ENCODE measurements around the gene PLCB3. TPM values are rescaled to one million over a fixed set of nuclear protein-coding genes. Genes with fewer than 3 reads are reported as not detected.

PLCB3 gene
- total RNA-seq, 5 donors from 2014 or later (not counting 1 experiment from before 2014, with no cell fraction given): 3.6 to 14.9 (median 11.2) TPM

DNA sequence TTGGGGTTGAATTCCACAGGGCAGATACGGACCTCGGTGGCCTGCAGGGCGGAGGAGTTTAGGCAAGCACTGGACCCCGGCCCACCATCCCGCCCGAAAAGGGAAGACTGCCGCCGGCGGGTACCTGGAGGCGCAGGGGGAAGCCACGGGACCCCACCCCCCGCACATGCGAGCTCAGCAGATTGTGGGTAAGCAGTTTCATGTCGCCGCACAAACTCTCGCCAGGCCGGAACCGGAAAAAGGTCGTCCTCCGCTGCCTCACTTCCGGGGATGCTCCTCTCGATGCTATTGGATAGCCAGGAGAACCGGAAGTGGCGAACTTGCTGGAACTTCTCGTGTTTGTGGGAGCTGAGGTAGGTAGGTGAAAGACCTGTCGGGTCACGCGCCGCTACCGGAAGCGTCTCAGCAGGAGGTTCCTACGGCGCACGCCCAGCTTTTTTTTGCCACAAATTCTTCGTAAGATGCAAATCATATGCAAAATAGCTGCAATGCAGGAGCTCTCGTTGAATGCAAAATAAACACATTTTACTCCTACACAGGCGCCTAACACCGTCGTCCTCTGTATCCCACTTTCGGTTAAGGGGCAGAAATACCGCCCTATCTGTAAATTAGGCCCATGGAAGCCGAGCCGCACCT, 66.1 kb downstream of the PLCB3 start, which contains the start of gene TRMT112:
TRMT112 (minus strand) TSS at position 235 of the 636 bp plus-strand sequence; CDS start at position 202, 33 bp downstream.
- under 1% methylated on average over 40 of the region's 43 CpGs for WGBS (ENCODE audit: insufficient coverage)

DNA sequence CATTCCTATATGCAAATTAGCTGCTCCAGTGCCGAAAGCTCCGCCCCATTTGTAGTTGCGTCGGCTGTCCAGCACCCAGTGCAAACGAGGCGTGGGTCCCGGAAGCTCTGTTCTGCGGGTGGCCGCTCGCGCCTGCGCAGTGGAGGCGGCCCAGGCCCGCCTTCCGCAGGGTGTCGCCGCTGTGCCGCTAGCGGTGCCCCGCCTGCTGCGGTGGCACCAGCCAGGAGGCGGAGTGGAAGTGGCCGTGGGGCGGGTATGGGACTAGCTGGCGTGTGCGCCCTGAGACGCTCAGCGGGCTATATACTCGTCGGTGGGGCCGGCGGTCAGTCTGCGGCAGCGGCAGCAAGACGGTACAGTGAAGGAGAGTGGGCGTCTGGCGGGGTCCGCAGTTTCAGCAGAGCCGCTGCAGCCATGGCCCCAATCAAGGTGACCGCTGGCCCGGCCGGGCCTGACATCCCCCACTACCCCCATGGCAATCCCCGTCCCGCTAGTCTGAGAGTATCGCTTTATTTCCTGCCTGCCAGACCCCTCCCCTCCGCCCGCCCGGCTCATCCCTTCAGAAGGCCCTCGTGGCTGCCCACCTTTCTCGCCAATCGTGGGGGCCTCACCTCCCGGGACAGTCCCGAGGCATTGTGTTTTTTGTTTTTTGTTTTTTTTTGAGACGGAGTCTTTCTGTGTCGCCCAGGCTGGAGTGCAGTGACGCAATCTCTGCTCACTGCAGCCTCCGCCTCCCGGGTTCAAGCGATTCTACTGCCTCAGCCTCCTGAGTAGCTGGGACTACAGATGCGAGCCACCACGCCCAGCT, 66.8 kb downstream of the PLCB3 start, which contains the start of gene PRDX5:
PRDX5 (plus strand) TSS at position 161 of the 805 bp plus-strand sequence; CDS start at position 256, 95 bp downstream.
- Histone ChIP-seq H3K4me3 (ENCODE audit: control insufficient read depth in 1 of 2, extremely low read depth in 1 of 2, low read length in 1 of 2) (peak within 1 kb of the TSS; percentile 76 to 79), H3K27ac (ENCODE audit: low read length) (peak within 1 kb of the TSS; percentile 98), H3K4me1 (ENCODE audit: control insufficient read depth in 1 of 2, extremely low read depth in 1 of 2, insufficient read depth in 2 of 2, low read length in 2 of 2) (peaks cover 2 to 35% of the 10 kb centered on the region in 2 experiments), H3K27me3 (replicated peaks in 1 of 2; ENCODE audit: control insufficient read depth in 2 of 2, extremely low read depth in 1 of 2, insufficient read depth in 2 of 2, low read length in 1 of 2) (no peaks in the 10 kb centered on the region), H3K36me3 (ENCODE audit: control insufficient read depth in 2 of 2, extremely low read depth in 1 of 2, insufficient read depth in 1 of 2, low read length in 1 of 2) (peaks cover 0 to 43% of the 10 kb centered on the region in 2 donors), H3K9me3 (no peaks in the 10 kb centered on the region)
- POLR2A ChIA-PET: interaction anchor here (0.6 to 1.5 kb wide), 19 partner anchors 13 to 1653 kb away, joined by 3 to 16 read pairs (median 5); partner anchors contain the start of genes CCDC88B (in 2 of the 2), BAD (in 1 of the 2), C11orf98 (in 1 of the 2) and CSKMT (in 1 of the 2)
- DNase-seq (peak; percentile 84 to 98 (median 94)), ATAC-seq (replicated peaks in 1 of 4) (peak; percentile 77 to 85 (median 82))
- Mint-ChIP-seq H3K27ac (peak within 1 kb of the TSS; percentile 99 to 100), H3K4me1 (peaks cover 22 to 49% (median 36%) of the 10 kb centered on the region in 3 donors), H3K36me3 (peaks cover 22% of the 10 kb centered on the region), H3K4me3 (peak within 1 kb of the TSS; percentile 91 to 96 (median 93)), H3K27me3 (no peaks in the 10 kb centered on the region), H3K9me3 (no peaks in the 10 kb centered on the region)
- CTCF ChIA-PET: interaction anchor here (0.6 to 2.6 kb wide), 22 partner anchors 13 to 1751 kb away, joined by 3 to 41 read pairs (median 5); partner anchors contain the start of genes CATSPERZ (in 1 of the 2), CCDC88B (in 1 of the 2), ESRRA (in 1 of the 2) and FKBP2 (in 1 of the 2)
- 0% methylated on average over 33 of the region's 61 CpGs for WGBS (ENCODE audit: insufficient coverage)

More for the DNA sequence above, 66.1 kb downstream of the PLCB3 start, which contains the start of gene TRMT112:
- H3K9me3 Mint-ChIP-seq: no peaks in the 10 kb centered on the region
- POLR2A ChIA-PET: interaction anchor here (0.6 to 1.5 kb wide), 16 partner anchors 13 to 1653 kb away, joined by 3 to 16 read pairs (median 5); partner anchors contain the start of genes CCDC88B (in 2 of the 2), BAD (in 1 of the 2), C11orf98 (in 1 of the 2) and CSKMT (in 1 of the 2)
- no peaks in the 10 kb centered on the region for H3K9me3 ChIP-seq
- H3K36me3 Mint-ChIP-seq: peaks cover 28% of the 10 kb centered on the region
- peaks cover 29 to 57% (median 43%) of the 10 kb centered on the region in 3 donors for H3K4me1 Mint-ChIP-seq
- peaks cover 0 to 37% of the 10 kb centered on the region in 2 donors for H3K36me3 ChIP-seq (ENCODE audit: control insufficient read depth in 2 of 2, extremely low read depth in 1 of 2, insufficient read depth in 1 of 2, low read length in 1 of 2)
- DNase-seq (peak; percentile 82 to 99 (median 97)), ATAC-seq (replicated peaks in 1 of 4) (peak; percentile 82 to 84 (median 83))
- H3K4me3 Mint-ChIP-seq: peak within 1 kb of the TSS; percentile 91 to 96 (median 93)
- peak within 1 kb of the TSS; percentile 98 for H3K27ac ChIP-seq (ENCODE audit: low read length)
- H3K4me1 ChIP-seq (ENCODE audit: control insufficient read depth in 1 of 2, extremely low read depth in 1 of 2, insufficient read depth in 2 of 2, low read length in 2 of 2): peaks cover 2 to 42% of the 10 kb centered on the region in 2 experiments
- peak within 1 kb of the TSS; percentile 76 to 79 for H3K4me3 ChIP-seq (ENCODE audit: control insufficient read depth in 1 of 2, extremely low read depth in 1 of 2, low read length in 1 of 2)
- H3K27ac Mint-ChIP-seq: peak within 1 kb of the TSS; percentile 99 to 100
- H3K27me3 Mint-ChIP-seq: no peaks in the 10 kb centered on the region
- CTCF ChIA-PET: interaction anchor here (0.6 to 2.6 kb wide), 22 partner anchors 12 to 1654 kb away, joined by 3 to 41 read pairs (median 6); partner anchors contain the start of genes CATSPERZ (in 1 of the 2), CCDC88B (in 1 of the 2), ESRRA (in 1 of the 2) and FKBP2 (in 1 of the 2)
- no peaks in the 10 kb centered on the region for H3K27me3 ChIP-seq (replicated peaks in 1 of 2; ENCODE audit: control insufficient read depth in 2 of 2, extremely low read depth in 1 of 2, insufficient read depth in 2 of 2, low read length in 1 of 2)

Other genes with a start within 250 kb of the PLCB3 start
- gene FLRT1, start 215.6 kb upstream of the PLCB3 start, total RNA-seq: not detected
- 10 to 100 TPM in 3 of 5 donors, 1 to 10 TPM in 2; 6.0 to 14.8 (median 10.4) TPM for gene MACROD1, start 85.4 kb upstream of the PLCB3 start, total RNA-seq
- 100 to 1,000 TPM in 3 of 5 donors, 10 to 100 TPM in 2; 61.1 to 133 (median 107) TPM for gene STIP1, start 65.4 kb upstream of the PLCB3 start, total RNA-seq
- 100 to 1,000 TPM; 115 to 184 (median 161) TPM for gene FERMT3, start 44.8 kb upstream of the PLCB3 start, total RNA-seq
- 10 to 100 TPM; 16.1 to 48.3 (median 40.2) TPM for gene TRPT1, start 25.3 kb upstream of the PLCB3 start, total RNA-seq
- gene NUDT22, start 25.3 kb upstream of the PLCB3 start, total RNA-seq: 100 to 1,000 TPM in 1 of 5 donors, 10 to 100 TPM in 4; 49.7 to 108 (median 97.5) TPM
- 10 to 100 TPM; 46.2 to 64.7 (median 51.4) TPM for gene DNAJC4, start 21.0 kb upstream of the PLCB3 start, total RNA-seq
- 10 to 100 TPM; 47.9 to 80.7 (median 76.0) TPM for gene VEGFB, start 16.9 kb upstream of the PLCB3 start, total RNA-seq
- gene FKBP2, start 10.4 kb upstream of the PLCB3 start, total RNA-seq: 10 to 100 TPM; 17.9 to 53.0 (median 42.9) TPM
- 100 to 1,000 TPM in 1 of 5 donors, 10 to 100 TPM in 4; 31.2 to 143 (median 88.1) TPM for gene PPP1R14B, start 4.6 kb upstream of the PLCB3 start, total RNA-seq
- 10 to 100 TPM; 17.5 to 37.7 (median 29.1) TPM for gene BAD, start 33.1 kb downstream of the PLCB3 start, total RNA-seq
- 10 to 100 TPM; 31.0 to 39.8 (median 34.2) TPM for gene GPR137, start 34.3 kb downstream of the PLCB3 start, total RNA-seq
- under 1 TPM in 3 of 5 donors, not detected in 2; 0.22 to 0.35 (median 0.33) TPM for gene KCNK4, start 39.8 kb downstream of the PLCB3 start, total RNA-seq
- under 1 TPM in 1 of 5 donors, not detected in 4; 0.40 TPM for gene CATSPERZ, start 48.8 kb downstream of the PLCB3 start, total RNA-seq
- gene ESRRA, start 54.0 kb downstream of the PLCB3 start, total RNA-seq: 10 to 100 TPM; 20.2 to 43.1 (median 39.7) TPM
- gene TRMT112, start 66.0 kb downstream of the PLCB3 start, total RNA-seq: 100 to 1,000 TPM; 104 to 177 (median 151) TPM
- gene PRDX5, start 66.6 kb downstream of the PLCB3 start, total RNA-seq: 10 to 100 TPM; 35.8 to 86.7 (median 71.7) TPM
- gene CCDC88B, start 88.7 kb downstream of the PLCB3 start, total RNA-seq: 100 to 1,000 TPM; 132 to 144 (median 133) TPM
- gene RPS6KA4, start 107.6 kb downstream of the PLCB3 start, total RNA-seq: 10 to 100 TPM; 16.5 to 48.7 (median 43.7) TPM

Data from T-cell (primary cell).